ENCODE data around the gene SLC6A16. TPM values are rescaled to one million over a fixed set of nuclear protein-coding genes. Genes with fewer than 3 reads are reported as not detected.
A peak's percentile ranks its signal among the peaks of the same experiment; 100 is the strongest.

The SLC6A16 gene
- total and polyA plus RNA-seq, 3 donors from 2014 or later: 47.0 to 311 (median 51.9) TPM

- intact Hi-C loops (cut with DNase I; ENCODE audit: low total_unique reads): no loop called here
- Histone ChIP-seq H3K36me3 (ENCODE audit: low read depth, missing control alignments) (no peaks in the 10 kb centered on the region), H3K4me1 (no peaks in the 10 kb centered on the region), H3K27me3 (no peaks in the 10 kb centered on the region), H3K4me3 (no peak overlapping the region), H3K27ac (no peak overlapping the region), H3K9me3 (no peaks in the 10 kb centered on the region)
- TF ChIP-seq POLR2A (IDR thresholded peaks at IDR 0.05) (no peak), CTCF (IDR thresholded peaks at IDR 0.05) (no peak)
- DNase-seq: no peak
- 66 to 68% methylated on average over 12 of the region's 12 CpGs for WGBS, 2 donors
Measured at GRCh38 chr19:49355909-49356353, 30.9 kb upstream of the SLC6A16 start.

GRCh38 chr19:49349567-49349966, 24.6 kb upstream of the SLC6A16 start:
- WGBS, 2 donors: 86 to 90% methylated on average over 2 of the region's 2 CpGs
- TF ChIP-seq POLR2A (IDR thresholded peaks at IDR 0.05) (no peak), CTCF (IDR thresholded peaks at IDR 0.05) (no peak)

GRCh38 chr19:49348305-49349189, 23.6 kb upstream of the SLC6A16 start:
- no peak for DNase-seq
- Histone ChIP-seq H3K9me3 (no peaks in the 10 kb centered on the region), H3K4me3 (no peak overlapping the region), H3K27me3 (no peaks in the 10 kb centered on the region), H3K27ac (no peak overlapping the region), H3K4me1 (no peaks in the 10 kb centered on the region), H3K36me3 (ENCODE audit: low read depth, missing control alignments) (no peaks in the 10 kb centered on the region)
- TF ChIP-seq CTCF (IDR thresholded peaks at IDR 0.05): no peak
- intact Hi-C loops (cut with DNase I; ENCODE audit: low total_unique reads): no loop called here
- WGBS, 2 donors: 91 to 92% methylated on average over 12 of the region's 12 CpGs

More at GRCh38 chr19:49349567-49349966, 24.6 kb upstream of the SLC6A16 start:
- no peak overlapping the region for H3K4me3 ChIP-seq
- DNase-seq: no peak
- no peaks in the 10 kb centered on the region for H3K4me1 ChIP-seq
- H3K9me3 ChIP-seq: no peaks in the 10 kb centered on the region
- intact Hi-C loops (cut with DNase I; ENCODE audit: low total_unique reads): no loop called here
- no peaks in the 10 kb centered on the region for H3K36me3 ChIP-seq (ENCODE audit: low read depth, missing control alignments)
- H3K27ac ChIP-seq: no peak overlapping the region
- no peaks in the 10 kb centered on the region for H3K27me3 ChIP-seq

- WGBS, 2 donors: 71 to 79% methylated on average over 3 of the region's 3 CpGs
- H3K4me1 ChIP-seq: no peaks in the 10 kb centered on the region
- TF ChIP-seq POLR2A (IDR thresholded peaks at IDR 0.05) (no peak), CTCF (IDR thresholded peaks at IDR 0.05) (no peak)
- H3K4me3 ChIP-seq: no peak overlapping the region
- H3K36me3 ChIP-seq (ENCODE audit: low read depth, missing control alignments): no peaks in the 10 kb centered on the region
- no peaks in the 10 kb centered on the region for H3K27me3 ChIP-seq
- H3K27ac ChIP-seq: no peak overlapping the region
- DNase-seq: peak; percentile 54
- no peaks in the 10 kb centered on the region for H3K9me3 ChIP-seq
- intact Hi-C loops (cut with DNase I; ENCODE audit: low total_unique reads): no loop called here
Measured at GRCh38 chr19:49347835-49348234, 22.8 kb upstream of the SLC6A16 start.
